HG03060 (cell line): ENCODE data around the gene GPC1.
"Not testable (repeated sequence)": the region's sequence is repeated elsewhere in the genome, so short reads cannot be mapped to it uniquely, and the experiment has no call there.

ENCODE experiments used
- ATAC-seq: cut with Tn5 transposase; IDR thresholded peaks from one replicate; pipeline ENCODE4 v1.9.1; 2021; ENCODE audit warnings: low read depth, moderate number of reproducible peaks; ENCODE audit not compliant: unreplicated experiment

Gene GPC1, protein sequence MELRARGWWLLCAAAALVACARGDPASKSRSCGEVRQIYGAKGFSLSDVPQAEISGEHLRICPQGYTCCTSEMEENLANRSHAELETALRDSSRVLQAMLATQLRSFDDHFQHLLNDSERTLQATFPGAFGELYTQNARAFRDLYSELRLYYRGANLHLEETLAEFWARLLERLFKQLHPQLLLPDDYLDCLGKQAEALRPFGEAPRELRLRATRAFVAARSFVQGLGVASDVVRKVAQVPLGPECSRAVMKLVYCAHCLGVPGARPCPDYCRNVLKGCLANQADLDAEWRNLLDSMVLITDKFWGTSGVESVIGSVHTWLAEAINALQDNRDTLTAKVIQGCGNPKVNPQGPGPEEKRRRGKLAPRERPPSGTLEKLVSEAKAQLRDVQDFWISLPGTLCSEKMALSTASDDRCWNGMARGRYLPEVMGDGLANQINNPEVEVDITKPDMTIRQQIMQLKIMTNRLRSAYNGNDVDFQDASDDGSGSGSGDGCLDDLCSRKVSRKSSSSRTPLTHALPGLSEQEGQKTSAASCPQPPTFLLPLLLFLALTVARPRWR

DNA sequence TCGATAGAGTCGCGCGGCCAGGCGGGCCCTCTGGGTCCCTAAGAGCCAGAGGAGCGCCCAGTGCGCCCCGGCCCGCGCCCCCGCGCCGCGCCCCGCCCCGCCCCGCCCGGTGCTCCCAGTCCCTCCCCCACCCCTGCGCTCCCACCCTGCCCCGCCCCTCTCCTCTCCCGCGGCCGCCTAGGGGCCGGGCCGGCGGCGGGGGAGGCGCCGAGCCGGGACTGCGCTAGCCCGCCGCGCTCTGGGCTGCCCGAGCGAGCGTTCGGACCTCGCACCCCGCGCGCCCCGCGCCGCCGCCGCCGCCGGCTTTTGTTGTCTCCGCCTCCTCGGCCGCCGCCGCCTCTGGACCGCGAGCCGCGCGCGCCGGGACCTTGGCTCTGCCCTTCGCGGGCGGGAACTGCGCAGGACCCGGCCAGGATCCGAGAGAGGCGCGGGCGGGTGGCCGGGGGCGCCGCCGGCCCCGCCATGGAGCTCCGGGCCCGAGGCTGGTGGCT lies at the start of gene GPC1:
Gene GPC1 (plus strand): TSS at position 207 of the 491 bp plus-strand sequence. CDS start 256 bp downstream, at position 463.
- no peak for ATAC-seq

DNA sequence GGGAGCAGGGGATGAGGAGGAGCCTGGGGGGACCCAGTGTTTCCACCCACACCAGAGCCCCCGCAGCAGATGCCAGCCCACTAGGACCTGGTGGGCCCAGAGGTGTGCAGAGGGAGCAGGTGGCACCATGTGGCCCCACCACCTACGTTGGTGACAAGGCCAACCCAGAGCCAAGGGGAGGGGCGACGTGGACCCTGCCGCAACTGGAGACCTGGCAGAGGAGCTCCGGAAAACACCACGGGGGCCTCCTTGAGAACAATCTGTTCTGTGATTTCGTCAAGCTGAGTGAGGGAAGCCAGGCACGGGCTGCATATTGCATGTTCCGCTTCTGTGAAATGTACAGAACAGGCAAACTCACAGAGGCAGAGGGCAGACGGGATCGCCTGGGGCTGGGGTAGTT lies 49.1 kb upstream of the GPC1 start:
- no peak for ATAC-seq

DNA sequence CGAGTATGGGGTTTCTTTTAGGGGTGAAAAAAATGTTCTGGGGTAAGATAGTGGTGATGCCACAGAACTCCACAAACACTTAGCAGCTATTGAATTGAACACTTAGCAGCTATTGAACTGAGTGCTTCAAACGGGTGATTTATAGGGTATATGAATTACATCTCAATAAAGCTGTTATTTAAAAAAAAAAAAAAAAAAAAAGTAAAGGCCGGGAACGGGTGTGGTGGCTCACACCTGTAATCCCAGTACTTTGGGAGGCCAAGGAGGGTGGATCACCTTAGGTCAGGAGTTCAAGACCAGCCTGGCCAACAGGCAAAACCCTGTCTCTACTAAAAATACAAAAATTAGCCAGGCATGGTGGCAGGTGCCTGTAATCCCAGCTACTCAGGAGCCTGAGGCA lies 48.7 kb upstream of the GPC1 start:
- ATAC-seq: not testable (repeated sequence)

DNA sequence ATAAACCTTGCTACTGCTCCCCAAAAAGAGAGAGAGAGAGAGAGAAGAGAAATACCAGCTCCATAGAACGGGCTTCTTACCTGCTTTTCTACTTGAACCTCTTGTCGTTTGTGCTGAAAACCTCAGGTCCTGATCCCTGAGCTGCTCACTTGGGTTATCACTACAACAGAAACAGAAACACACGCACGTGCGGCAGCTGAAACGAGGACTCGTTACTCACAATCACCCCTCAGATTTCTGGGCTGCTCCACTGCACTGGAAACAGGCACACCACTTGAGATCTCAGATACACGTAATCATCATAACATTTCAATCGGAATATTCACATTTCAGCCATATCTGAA lies 48.2 kb upstream of the GPC1 start:
- no peak for ATAC-seq

DNA sequence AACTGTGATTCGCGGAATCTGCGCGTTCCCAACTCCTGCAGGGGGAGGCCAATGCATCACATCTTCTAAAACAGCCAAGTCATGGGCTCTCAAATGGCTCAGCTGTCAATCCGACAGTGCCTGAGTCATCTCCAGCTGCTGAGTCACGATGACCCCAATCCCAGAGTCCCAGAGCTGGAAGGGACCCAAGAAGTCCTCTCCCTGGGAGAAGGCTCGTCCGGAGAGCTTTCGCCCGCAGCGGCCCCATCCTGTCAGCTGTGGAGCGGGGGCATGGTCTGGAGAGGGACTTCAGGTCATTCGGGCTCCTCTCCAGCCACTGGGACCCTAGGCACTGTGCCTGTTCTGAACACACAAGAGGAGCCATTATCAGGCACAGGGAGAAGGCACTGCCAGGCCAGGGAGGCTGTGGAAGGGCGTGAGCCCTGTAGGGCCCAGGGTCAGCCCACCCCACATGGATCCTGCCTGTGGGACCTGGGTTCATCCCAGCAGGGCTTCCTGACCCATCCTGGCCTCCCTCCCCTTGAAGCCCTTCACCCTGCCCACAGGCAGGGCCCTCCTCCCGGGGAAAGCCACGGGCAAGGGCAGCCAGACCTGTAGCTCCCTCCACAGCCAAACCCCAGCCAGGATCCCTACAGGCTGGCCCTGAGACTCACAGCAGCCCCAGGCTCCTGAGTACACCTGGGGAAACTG lies 47.6 kb upstream of the GPC1 start:
- no peak for ATAC-seq

DNA sequence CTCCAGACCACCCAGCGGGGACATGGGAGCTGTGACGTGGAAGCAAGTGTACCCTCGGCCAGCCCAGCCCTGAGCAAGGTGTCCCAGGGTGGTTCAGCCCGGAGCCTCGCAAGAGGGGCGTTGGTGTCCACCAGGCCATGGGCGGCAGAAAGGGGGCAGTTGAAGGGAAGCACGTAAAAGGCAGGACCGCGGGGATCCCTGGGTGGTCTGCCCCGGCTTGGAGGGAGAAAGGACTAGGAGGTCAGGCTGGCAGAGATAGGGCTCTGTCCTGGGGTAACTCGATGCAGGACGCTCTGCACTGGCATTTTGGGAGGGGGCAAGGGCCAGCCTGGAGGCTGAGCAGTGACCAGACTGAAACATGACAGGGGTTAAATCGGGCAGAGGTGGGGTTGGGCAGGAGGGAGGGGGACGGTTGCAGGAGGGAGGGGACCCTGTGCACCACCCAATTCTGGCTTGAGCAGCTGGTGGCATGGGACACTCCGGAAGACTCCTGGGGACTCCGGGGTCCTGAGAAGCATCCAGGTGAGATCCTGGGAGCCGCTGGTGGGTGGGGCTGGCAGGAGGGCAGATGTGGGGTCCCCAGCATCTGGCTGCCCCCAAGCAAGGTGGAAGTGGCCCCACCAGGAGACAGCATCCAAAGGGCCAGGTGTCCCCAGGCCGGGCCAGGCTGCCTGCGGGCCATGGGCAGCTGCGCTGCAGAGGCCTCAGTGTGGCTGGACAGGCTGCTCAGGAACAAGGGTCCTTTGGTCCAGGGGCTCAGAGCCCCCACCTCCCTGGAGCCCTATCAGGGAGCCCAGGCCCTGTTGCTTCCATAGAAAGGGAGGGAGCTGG lies 46.8 kb upstream of the GPC1 start:
- no peak for ATAC-seq

DNA sequence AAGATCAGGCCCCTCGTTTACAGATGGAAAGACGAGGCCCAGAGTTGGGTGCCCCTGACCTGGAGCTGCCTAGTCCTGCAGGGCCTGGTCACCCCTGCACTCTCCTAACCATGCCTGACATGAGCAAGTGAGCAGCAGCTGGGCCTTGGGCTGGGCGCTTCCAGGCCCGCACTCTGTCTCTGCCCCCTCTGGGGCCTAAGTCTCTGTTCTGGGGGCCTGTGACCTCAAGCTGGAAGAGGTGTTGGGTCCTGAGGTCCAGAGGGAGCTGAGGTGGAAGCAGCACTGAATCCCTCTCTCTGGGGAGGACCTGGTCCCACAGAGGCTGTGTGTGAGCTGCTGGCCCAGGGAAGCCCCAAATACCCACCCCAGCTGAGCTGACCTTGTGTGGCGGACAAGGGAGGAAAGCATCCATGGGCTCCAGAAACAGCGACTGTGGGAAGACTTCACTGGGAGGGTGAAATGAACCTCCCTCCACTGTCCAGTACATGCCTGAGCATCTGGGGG lies 46.1 kb upstream of the GPC1 start:
- ATAC-seq: no peak

DNA sequence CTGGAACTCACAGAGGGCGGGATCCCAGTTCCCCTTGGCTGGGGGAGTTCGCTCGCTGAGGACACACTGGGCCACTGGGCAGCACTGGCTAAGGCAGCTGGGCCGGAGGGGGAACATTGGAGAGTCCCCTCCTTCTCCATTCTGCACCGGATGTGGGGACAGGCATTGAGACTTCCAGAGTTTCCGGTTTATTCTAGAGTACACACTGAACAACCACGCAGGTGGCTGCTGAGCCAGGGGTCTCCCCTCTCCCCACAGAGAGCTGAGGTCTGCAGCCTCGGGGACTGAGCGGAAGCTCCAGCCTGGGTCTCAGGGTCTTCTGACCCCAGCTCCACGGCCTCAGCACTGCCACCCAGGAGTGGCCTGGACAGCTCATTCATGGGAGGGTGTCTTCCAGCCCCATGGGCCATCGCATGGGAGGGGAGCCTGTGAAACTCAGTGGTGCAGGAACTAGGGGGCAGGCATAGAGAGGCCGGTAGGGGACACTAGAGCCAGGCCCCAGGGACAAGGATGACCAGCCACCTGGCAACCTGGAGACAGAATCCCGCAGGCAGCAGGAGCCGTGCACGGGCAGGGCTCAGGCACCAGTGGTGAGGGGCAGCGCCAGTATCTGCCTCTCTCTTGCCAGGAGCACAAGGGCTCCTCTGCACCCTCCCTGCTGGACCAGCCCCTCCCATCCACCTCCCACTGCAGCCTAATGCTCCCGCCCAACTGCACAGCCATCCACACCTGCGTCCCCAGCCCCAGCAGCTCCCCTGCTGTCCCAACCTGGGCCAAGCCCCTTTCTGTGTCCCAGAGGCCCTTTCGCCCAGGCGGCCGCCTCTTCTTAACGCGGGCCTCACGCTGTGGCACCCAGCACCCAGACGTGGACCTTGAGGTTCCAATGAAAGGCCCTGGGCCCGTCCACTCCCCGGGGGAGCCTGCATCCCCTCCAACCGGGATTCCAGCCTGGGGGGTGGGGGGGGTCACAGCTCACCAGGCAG lies 45.1 kb upstream of the GPC1 start:
- ATAC-seq: no peak

DNA sequence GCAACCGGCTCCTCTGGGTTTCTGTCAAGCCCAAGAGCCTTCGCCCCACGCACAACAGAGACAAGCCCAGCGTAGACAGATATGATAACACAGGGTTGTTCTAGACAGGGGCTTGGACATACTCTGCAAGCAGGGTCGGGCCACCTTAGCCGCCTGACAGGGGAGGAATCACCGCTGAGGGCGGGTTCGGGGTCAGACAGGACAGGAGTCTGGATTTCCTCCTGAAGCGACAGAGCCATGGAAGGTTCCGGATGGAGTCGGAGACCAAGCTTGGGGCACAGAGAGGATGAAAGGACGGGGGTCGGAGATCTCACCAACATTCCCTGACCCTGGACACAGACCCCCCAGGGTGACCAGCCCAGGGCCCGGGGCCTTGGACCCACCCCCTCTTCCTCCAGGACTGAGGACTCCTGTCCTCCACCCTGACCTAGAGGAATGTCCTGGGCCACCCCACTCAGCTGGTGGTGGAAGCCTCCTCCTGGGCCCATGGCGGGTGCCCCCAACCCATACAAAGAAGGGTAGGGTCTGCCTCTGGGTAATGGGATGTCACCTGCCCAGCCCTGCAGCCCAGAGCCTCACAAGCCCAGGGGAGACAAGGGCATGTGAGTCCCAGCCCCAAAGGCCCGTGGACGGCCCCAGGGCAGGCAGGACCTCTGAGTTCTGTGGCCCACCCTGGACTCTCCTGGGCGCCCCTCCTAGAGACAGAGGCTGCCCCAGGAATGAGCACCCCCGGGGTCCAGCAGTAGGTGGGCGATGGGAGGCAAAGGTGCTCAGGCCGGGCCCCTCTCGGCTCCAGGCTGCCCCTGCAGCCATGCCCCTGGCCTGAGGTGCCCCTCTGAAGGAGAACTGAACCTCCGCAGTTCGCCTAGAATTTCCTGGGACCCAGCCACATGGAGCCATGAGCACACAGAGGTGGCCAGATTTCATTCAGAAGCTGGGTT lies 44.1 kb upstream of the GPC1 start:
- ATAC-seq: no peak

DNA sequence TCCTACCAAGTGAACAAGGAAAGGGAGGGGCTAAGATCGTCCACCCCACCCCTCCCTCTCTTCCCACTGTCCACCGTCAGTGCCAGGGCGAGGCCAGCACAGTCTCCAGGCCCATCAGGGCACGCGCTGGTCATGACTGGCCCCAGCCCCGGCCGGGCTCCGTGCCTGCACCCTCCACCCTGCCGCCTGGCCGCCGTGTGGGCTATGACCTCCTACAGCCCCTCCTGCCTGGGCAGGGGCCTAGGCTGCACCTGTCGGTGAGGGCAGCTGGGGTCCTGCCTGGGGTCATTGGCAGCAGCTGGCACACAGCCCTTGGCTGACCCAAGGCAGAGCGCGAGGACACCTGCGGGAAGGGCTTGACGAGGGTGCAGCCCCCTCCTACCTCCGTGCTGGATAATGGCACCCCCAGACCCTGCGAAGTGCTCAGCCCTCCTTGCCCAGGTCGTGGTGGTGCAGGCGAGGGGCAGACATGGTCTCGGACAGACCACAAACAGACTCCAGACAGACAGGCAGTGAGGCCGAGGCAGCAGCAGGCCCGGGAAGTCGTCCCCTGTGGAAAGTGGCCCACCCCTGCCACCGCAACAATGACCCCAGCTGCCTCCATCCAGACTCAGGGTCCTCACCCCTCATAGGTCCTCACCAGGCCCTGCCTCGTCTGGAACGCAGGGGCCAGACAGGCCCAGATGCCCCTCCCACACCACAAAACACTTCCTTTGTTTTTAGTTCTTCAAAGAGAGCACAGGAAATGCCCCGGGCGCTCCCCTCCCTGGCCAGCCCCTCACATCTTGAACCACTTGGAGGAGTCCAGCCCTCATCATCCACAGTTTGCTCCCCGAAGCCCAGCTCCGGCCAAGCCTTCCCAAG lies 43.1 kb upstream of the GPC1 start:
- no peak for ATAC-seq

DNA sequence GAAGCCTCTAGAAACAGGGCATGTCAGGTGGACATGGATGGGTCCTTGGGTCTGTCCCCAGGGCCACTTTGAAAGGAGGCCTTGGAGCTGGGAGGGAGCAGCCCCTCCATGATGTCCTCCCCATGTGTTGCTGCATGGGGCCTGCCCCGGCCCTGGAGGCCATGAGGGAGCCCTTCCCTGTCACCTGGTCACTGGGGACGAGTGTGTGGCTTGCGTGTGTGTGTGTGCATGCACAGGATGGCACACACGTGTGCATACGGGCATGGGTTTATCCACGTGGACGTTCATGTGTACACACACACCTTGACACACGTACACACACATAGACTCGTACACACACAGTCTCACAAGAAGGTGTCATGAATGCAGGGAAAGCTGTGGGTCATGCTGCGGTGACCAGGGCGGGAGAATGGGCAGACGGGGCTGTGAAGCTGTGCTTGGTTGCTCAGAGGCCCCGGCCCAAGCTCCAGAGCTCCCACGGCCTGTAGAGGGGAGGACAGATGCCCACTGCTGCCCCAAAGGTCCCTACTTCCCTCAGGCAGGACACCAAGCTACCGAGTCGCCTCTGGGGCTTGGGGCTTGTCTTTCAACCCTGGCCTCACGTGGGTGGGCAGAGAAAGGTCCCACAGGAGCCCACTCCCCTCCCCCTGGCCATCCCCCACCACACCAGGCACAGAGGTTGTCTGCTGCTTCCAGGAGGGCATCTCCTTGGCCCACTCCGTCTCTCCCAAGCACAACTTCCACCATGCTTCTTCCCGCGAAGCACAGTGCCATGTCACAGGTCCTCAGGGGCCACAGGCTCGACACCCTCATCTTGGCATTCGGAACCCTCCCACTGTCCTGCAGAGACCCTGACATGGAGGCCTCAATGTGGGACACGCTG lies 42.3 kb upstream of the GPC1 start:
- ATAC-seq: no peak

DNA sequence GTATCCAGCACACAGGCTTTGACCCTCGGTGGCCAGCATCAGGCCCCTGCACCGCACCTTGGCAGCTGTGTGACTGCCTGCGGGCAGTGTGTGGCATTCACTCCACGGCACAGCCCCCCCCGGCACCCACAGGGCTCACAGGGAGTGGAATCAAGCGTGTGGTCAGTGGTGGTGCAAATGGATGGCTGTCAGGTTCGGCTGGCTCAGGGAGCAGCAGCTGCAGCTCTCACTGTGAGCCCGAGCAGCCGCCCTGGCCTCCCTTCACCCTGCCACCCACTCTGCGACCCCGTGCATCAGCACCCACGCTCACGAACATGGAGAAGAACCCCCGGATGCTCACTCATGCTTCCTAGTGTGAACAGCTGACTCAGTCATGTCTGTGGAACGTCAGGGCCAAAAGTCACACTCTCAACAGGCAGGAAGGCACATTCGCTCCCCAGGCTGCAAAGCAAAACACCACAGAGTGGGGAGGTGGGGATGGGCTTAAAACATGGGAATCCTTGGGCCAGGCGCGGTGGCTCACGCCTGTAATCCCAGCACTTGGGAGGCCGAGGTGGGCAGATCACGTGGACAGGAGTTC lies 41.5 kb upstream of the GPC1 start:
- ATAC-seq: no peak

DNA sequence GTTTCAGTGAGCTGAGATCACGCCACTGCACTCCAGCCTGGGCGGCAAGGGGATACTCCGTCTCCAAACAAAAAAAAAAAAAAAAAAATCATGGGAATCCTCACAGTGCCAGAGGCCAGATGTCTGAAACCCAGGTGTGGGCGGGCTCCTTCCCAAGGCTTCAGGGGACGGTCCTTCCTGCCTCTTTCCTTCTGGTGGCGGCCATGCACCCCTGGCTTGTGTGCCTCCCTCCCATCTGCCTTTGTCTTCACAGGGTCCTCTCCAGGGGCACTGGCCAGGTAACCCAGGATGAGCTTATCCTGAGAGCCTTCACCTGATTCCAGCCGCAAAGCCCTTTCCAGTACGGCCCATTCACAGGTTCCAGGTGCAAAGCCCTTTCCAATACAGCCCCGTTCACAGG lies 40.9 kb upstream of the GPC1 start:
- no peak for ATAC-seq

DNA sequence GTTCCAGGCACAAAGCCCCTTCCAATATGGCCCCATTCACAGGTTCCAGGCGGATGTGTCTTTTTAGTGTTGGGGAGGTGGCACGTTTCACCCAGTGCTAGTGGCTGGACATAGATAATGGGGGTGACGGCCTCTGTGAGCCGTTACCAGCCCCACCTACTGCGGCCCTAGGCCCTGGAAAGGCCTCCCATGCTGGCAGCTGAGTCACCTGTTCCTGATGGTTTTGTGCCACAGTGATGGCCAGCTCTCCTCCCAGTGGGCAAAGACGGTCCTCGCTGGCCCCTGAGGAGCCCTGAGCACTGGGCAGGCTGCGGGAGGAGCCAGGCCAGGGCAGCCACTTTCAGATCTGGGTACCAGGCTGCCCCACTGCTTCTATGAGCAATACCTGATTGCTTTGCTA lies 40.0 kb upstream of the GPC1 start:
- ATAC-seq: no peak

DNA sequence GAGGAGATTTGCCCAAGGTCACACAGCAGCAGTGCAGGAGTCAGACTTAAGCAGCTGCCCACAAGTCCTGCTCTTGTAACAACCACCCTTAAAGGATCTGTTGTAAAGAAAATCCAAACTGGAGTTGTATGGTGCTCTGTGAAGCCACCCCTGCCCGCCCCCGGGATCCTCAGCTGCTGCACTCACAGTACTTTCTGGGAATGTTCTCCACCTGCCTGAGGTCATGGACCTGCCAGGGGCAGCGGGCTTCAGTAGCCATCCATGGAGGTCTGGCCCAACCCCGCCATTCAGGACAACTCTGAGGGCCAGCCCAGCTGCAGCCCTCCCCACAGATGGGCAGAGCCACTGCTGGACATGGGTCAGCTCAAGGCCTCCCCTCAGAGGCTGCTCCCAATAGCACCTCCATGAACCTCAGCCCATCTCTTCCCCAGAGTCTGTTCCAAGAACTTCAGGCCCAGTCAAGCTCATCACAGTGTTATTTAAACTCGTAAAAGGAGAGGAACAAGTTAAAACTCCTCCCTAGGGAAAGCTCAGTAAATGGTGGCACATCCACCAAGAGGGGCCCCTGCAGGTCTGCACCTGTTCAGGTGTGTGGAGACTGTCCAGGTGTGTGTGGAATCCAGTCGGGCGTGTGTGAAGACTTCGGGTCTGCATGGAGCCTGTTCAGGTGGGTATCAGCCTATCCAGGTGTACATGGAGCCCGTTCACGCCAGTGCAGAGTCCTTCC lies 39.4 kb upstream of the GPC1 start:
- ATAC-seq: no peak
